Tibial artery (tissue), 4 donors: ENCODE results near the gene CDPF1.
"Not testable (repeated sequence)": the region's sequence is repeated elsewhere in the genome, so short reads cannot be mapped to it uniquely, and the experiment has no call there.

Experiments
- DNase-seq, 2 donors: peaks; one replicate each; pipeline ENCODE4 v3.0.0-alpha.2; 2019
- H3K27ac ChIP-seq, 2 donors: fragments of 200-600 bp; sonication (generic) in 1 of 2; 1 replicate in 1 of 2; 2 replicates in 1 of 2; pipeline ENCODE4 v1.5.1; 2018 to 2019; ENCODE audit warnings: mild to moderate bottlenecking in 1 of 2
- H3K27me3 ChIP-seq, 2 donors: fragments of 200-600 bp; sonication (generic) in 1 of 2; one replicate each; pipeline versions ENCODE4 v1.5.1 to v1.6.0; 2016 to 2019
- H3K36me3 ChIP-seq, 3 donors: fragments of 200-600 bp; sonication (generic) in 2 of 3; one replicate each; pipeline ENCODE4 v1.5.1; 2016 to 2019; ENCODE audit warnings: mild to moderate bottlenecking in 2 of 3
- H3K4me1 ChIP-seq, 4 donors: fragments of 200-600 bp; sonication (generic) in 2 of 4; 1 replicate in 3 of 4; 2 replicates in 1 of 4; pipeline ENCODE4 v1.5.1; 2016 to 2019
- H3K4me3 ChIP-seq, 2 donors: fragments of 200-600 bp; sonication (generic) in 1 of 2; 1 replicate in 1 of 2; 2 replicates in 1 of 2; pipeline ENCODE4 v1.5.1; 2018 to 2019; ENCODE audit warnings: mild to moderate bottlenecking in 2 of 2
- H3K9me3 ChIP-seq, 3 donors: fragments of 200-600 bp; sonication (generic) in 1 of 3; one replicate each; pipeline ENCODE4 v1.5.1; 2016 to 2019
- CTCF ChIP-seq, 2 experiments: fragments of 200-600 bp in 1 of 2; fragments of 450-650 bp in 1 of 2; IDR thresholded peaks; one replicate each; pipeline ENCODE4 v1.5.1; 2017 to 2019; ENCODE audit warnings: antibody characterized with exemption in 2 of 2, mild to moderate bottlenecking in 1 of 2, moderate library complexity in 1 of 2
- intact Hi-C: fragments of 100-400 bp; cut with DNase I; formaldehyde crosslinking; loops from one replicate; pipeline ENCODE4 v1.15.0; 2023; ENCODE audit warnings: low total_unique reads

CDPF1 gene

GRCh38 chr22:46212195-46212594, 37.9 kb downstream of the CDPF1 start:
- no peaks in the 10 kb centered on the region for H3K27me3 ChIP-seq
- no peak for TF ChIP-seq CTCF (IDR thresholded peaks at IDR 0.05)
- intact Hi-C loops: loop anchor here (10.0 kb wide), 1 partner anchor 63 kb away; no protein-coding TSS in a partner anchor

GRCh38 chr22:46209262-46209661, 40.8 kb downstream of the CDPF1 start:
- Histone ChIP-seq H3K4me1 (no peaks in the 10 kb centered on the region), H3K9me3 (peaks cover 2 to 20% (median 8%) of the 10 kb centered on the region in 3 donors), H3K27me3 (no peaks in the 10 kb centered on the region), H3K27ac (no peak overlapping the region), H3K36me3 (peaks cover 47 to 55% (median 49%) of the 10 kb centered on the region in 3 donors), H3K4me3 (no peak overlapping the region)
- TF ChIP-seq CTCF (IDR thresholded peaks at IDR 0.05): no peak
- intact Hi-C loops: no loop called here
- no peak for DNase-seq

More at GRCh38 chr22:46212195-46212594, 37.9 kb downstream of the CDPF1 start:
- DNase-seq: no peak
- Histone ChIP-seq H3K27ac (no peak overlapping the region), H3K4me1 (no peaks in the 10 kb centered on the region), H3K4me3 (no peak overlapping the region), H3K36me3 (peaks cover 59 to 81% (median 63%) of the 10 kb centered on the region in 3 donors), H3K9me3 (peaks cover 2 to 20% (median 8%) of the 10 kb centered on the region in 3 donors)

GRCh38 chr22:46203601-46203980, 46.5 kb downstream of the CDPF1 start:
- peaks cover 38 to 55% (median 42%) of the 10 kb centered on the region in 3 donors for H3K36me3 ChIP-seq
- no peaks in the 10 kb centered on the region for H3K27me3 ChIP-seq
- H3K4me3 ChIP-seq: no peak overlapping the region
- no peaks in the 10 kb centered on the region for H3K4me1 ChIP-seq
- TF ChIP-seq CTCF (IDR thresholded peaks at IDR 0.05): no peak
- H3K27ac ChIP-seq: no peak overlapping the region
- H3K9me3 ChIP-seq: peaks cover 0 to 7% (median 3%) of the 10 kb centered on the region in 3 donors
- intact Hi-C loops: no loop called here
- DNase-seq: no peak

- H3K27me3 ChIP-seq: no peaks in the 10 kb centered on the region
- TF ChIP-seq CTCF (IDR thresholded peaks at IDR 0.05): no peak
- H3K9me3 ChIP-seq: peaks cover 0 to 2% (median 0%) of the 10 kb centered on the region in 3 donors
- no peak for DNase-seq
- H3K27ac ChIP-seq: no peak overlapping the region
- intact Hi-C loops: no loop called here
- peaks cover 33 to 54% (median 42%) of the 10 kb centered on the region in 3 donors for H3K36me3 ChIP-seq
- H3K4me3 ChIP-seq: no peak overlapping the region
- no peaks in the 10 kb centered on the region for H3K4me1 ChIP-seq
These were observed 47.0 kb downstream of the CDPF1 start for GRCh38 chr22:46202897-46203600.

- Histone ChIP-seq H3K4me3 (no peak overlapping the region), H3K27me3 (no peaks in the 10 kb centered on the region), H3K4me1 (no peaks in the 10 kb centered on the region), H3K9me3 (no peaks in the 10 kb centered on the region), H3K36me3 (peaks cover 30 to 51% (median 42%) of the 10 kb centered on the region in 3 donors), H3K27ac (no peak overlapping the region)
- TF ChIP-seq CTCF (IDR thresholded peaks at IDR 0.05): no peak
- intact Hi-C loops: no loop called here
- DNase-seq: no peak
These were observed 48.9 kb downstream of the CDPF1 start for GRCh38 chr22:46201059-46201757.

- H3K4me1 ChIP-seq, H3K4me3 ChIP-seq, H3K9me3 ChIP-seq, DNase-seq, intact Hi-C loops, H3K27ac ChIP-seq, H3K27me3 ChIP-seq: not testable (repeated sequence)
- H3K36me3 ChIP-seq: peaks cover 16 to 48% (median 28%) of the 10 kb centered on the region in 3 donors
These were observed 51.3 kb downstream of the CDPF1 start for GRCh38 chr22:46198806-46199205.
